ENCODE data around the gene ANKFN1. TPM values are rescaled to one million over a fixed set of nuclear protein-coding genes. Genes with fewer than 3 reads are reported as not detected.

ANKFN1 gene
- total RNA-seq, 4 donors from 2014 or later = 0.67 to 0.94 TPM; not detected in 2

DNA sequence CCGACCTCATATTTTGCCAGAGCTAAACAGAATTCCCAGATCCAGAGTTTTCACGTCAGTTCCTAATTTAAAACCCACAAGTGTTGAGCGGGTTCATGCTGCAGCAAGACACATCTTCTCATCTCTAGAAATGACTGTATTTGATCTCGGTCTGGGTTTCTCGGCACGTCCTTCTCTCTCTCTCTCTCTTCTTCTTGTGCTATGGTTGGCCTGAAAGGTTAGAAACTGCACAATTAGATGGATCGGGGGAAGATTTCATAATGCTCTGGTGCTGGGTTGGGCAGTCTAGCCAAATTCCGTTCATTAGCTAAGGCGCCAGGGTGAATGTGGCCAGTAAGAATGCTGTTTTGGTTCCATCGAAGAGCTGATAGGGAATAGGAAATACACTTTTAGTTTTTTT lies 281.3 kb downstream of the ANKFN1 start:
- Histone ChIP-seq H3K27me3 (no peaks in the 10 kb centered on the region), H3K4me3 (replicated peaks in 1 of 3) (no peak overlapping the region), H3K27ac (no peak overlapping the region), H3K9me3 (no peaks in the 10 kb centered on the region), H3K4me1 (no peaks in the 10 kb centered on the region), H3K36me3 (no peaks in the 10 kb centered on the region)
- 78 to 84% methylated on average over 10 of the region's 10 CpGs for WGBS, 2 donors
- intact Hi-C loops (cut with DNase I) = no loop called here
- no peak for DNase-seq
- no peak for TF ChIP-seq POLR2A (IDR thresholded peaks at IDR 0.05)
- TF ChIP-seq, protein P1, sequence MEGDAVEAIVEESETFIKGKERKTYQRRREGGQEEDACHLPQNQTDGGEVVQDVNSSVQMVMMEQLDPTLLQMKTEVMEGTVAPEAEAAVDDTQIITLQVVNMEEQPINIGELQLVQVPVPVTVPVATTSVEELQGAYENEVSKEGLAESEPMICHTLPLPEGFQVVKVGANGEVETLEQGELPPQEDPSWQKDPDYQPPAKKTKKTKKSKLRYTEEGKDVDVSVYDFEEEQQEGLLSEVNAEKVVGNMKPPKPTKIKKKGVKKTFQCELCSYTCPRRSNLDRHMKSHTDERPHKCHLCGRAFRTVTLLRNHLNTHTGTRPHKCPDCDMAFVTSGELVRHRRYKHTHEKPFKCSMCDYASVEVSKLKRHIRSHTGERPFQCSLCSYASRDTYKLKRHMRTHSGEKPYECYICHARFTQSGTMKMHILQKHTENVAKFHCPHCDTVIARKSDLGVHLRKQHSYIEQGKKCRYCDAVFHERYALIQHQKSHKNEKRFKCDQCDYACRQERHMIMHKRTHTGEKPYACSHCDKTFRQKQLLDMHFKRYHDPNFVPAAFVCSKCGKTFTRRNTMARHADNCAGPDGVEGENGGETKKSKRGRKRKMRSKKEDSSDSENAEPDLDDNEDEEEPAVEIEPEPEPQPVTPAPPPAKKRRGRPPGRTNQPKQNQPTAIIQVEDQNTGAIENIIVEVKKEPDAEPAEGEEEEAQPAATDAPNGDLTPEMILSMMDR (IDR thresholded peaks at IDR 0.05) = no peak

DNA sequence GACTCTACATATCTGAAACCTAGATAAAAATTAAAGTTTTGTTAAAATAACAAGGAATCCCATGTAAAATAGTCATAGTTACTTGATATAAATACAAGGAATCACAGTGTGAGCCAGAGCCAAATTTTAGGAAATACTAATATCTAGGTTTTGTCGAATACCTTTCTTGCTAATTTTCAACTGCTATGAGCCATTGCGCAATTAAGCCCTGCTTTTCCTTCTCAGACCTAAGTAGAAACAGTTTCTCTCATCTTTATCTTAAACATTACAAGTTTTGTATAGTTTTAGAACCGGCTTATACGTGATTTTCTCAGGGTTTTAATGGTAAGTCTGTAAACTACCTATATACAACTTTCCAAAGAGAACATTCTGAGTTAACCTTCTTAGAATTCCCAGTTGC lies 282.9 kb downstream of the ANKFN1 start:
- H3K9me3 ChIP-seq = no peaks in the 10 kb centered on the region
- WGBS, 2 donors = 93 to 94% methylated on average over 4 of the region's 4 CpGs
- no peak overlapping the region for H3K27ac ChIP-seq
- H3K27me3 ChIP-seq = no peaks in the 10 kb centered on the region
- no peaks in the 10 kb centered on the region for H3K4me1 ChIP-seq
- TF ChIP-seq, protein P1 (IDR thresholded peaks at IDR 0.05) = no peak
- no peak for TF ChIP-seq POLR2A (IDR thresholded peaks at IDR 0.05)
- intact Hi-C loops (cut with DNase I) = no loop called here
- H3K4me3 ChIP-seq (replicated peaks in 1 of 3) = no peak overlapping the region
- no peak for DNase-seq
- H3K36me3 ChIP-seq = no peaks in the 10 kb centered on the region

DNA sequence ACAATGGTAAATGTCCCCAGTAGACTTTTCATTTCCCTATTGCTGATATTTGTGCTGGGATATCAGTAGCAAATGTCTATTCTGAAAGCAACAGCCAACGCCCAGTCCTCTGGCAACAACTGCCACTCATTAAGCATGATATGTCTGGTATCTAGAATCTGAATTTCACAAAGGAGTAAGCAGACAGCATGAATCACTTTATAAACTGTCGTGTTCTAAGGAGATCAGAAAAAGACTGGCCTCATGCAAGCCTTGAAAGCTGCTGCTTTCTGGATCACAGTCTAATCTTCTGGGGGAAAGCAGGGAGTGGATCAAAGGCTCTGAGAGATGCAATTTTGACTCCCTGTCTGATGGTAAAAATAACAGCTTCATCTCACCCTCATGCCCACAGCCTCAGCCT lies 287.1 kb downstream of the ANKFN1 start:
- TF ChIP-seq, protein P1 (IDR thresholded peaks at IDR 0.05) = no peak
- TF ChIP-seq POLR2A (IDR thresholded peaks at IDR 0.05) = no peak
- Histone ChIP-seq H3K36me3 (no peaks in the 10 kb centered on the region), H3K9me3 (no peaks in the 10 kb centered on the region), H3K27me3 (no peaks in the 10 kb centered on the region), H3K4me1 (no peaks in the 10 kb centered on the region), H3K4me3 (replicated peaks in 1 of 3) (no peak overlapping the region), H3K27ac (no peak overlapping the region)
- intact Hi-C loops (cut with DNase I) = no loop called here
- DNase-seq = no peak
- 57 to 66% methylated on average over 2 of the region's 2 CpGs for WGBS, 2 donors

DNA sequence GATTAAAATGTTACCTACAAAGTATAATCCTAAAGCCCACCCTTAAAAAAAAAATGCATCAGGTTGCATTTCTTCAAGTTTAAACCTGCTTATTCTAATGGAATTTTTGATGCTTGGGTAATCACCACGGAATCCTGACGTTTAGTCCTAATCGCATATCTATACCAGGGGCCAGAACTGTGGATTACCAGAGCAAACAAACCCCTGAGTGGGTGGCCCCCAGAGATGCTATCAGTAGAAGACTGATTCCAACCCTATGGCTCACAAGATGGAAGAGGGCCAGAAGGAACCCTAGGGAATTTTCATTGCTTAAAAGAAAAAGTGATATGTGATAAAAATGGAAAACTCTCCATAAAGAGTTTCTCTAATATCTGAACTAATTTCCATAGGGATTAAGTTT lies 288.0 kb downstream of the ANKFN1 start:
- intact Hi-C loops (cut with DNase I) = no loop called here
- Histone ChIP-seq H3K36me3 (no peaks in the 10 kb centered on the region), H3K27me3 (no peaks in the 10 kb centered on the region), H3K9me3 (no peaks in the 10 kb centered on the region), H3K4me3 (replicated peaks in 1 of 3) (no peak overlapping the region), H3K27ac (no peak overlapping the region), H3K4me1 (no peaks in the 10 kb centered on the region)
- DNase-seq = no peak
- 23 to 27% methylated on average over 3 of the region's 3 CpGs for WGBS, 2 donors
- no peak for TF ChIP-seq POLR2A (IDR thresholded peaks at IDR 0.05)
- TF ChIP-seq, protein P1 (IDR thresholded peaks at IDR 0.05) = no peak

DNA sequence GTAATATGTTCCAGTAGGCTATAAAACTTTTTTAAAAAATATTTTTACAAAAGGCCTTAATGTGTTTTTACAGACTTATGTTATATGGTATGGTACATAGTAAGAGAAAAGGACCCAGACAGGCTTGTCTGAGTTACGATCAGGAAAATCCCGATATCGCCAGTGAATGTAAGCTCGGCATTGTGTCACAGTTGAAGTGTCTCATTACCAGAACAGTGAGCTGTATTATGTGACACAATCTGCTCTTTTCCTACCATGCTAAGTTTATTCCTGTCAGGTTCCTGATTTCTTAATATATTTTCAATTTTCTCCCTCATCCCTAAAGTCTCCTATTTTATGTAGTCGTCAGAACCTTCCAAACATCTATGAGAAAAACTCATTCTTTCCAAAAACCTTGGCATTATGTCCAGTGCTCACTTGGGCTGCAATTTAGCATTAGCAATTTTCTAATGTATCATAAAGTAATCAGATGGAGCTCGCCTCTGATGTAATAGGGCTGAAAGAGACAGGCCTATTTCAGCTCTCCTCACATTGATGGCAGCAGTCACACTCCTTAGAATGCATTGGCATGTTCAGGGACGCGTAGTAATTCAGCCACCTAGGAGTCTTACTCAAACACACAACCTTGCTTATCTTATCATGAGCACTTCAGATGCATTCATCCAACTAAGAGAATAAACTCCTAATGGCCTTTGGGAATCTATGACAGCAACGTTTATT lies 292.6 kb downstream of the ANKFN1 start:
- no peak for DNase-seq
- H3K4me3 ChIP-seq (replicated peaks in 1 of 3) = no peak overlapping the region
- TF ChIP-seq, protein P1 (IDR thresholded peaks at IDR 0.05) = no peak
- no peak for TF ChIP-seq POLR2A (IDR thresholded peaks at IDR 0.05)
- no peaks in the 10 kb centered on the region for H3K36me3 ChIP-seq
- no peak overlapping the region for H3K27ac ChIP-seq
- H3K9me3 ChIP-seq = no peaks in the 10 kb centered on the region
- intact Hi-C loops (cut with DNase I) = no loop called here
- H3K27me3 ChIP-seq = no peaks in the 10 kb centered on the region
- no peaks in the 10 kb centered on the region for H3K4me1 ChIP-seq
- WGBS, 2 donors = 77 to 83% methylated on average over 9 of the region's 9 CpGs
